GM12878 (cell line): ENCODE results near the gene SET. TPM values are rescaled to one million over a fixed set of nuclear protein-coding genes. Genes with fewer than 3 reads are reported as not detected.

Experiments
- polyA plus RNA-seq, 11 experiments: library from polyadenylated mRNA; depleted of rRNA in 4 of 11; unstranded in 6 of 11; stranded (reverse) in 5 of 11; fragments of >200 nt; fragmentation: Nextera tagmentation in 4 of 11; fragmentation: Illumina TruSeq in 1 of 11; extraction: Ambion mirVana in 4 of 11; extraction: Trizol in 1 of 11; gene quantifications; 1 replicate in 1 of 11; 2 replicates in 10 of 11; pipeline versions ENCODE4 v1.2.1 to v1.2.3, GENCODE V29; 2011 to 2016; ENCODE audit warnings: inconsistent platforms in 2 of 11, missing spikeins in 2 of 11, low read depth in 1 of 11
- small RNA-seq: library from RNA; depleted of rRNA; stranded (forward); fragments of <200 nt; gene quantifications from one replicate; pipeline ENCODE3, GENCODE V24; 2014
- total RNA-seq, 4 experiments: library from RNA; depleted of rRNA in 3 of 4; stranded (reverse); fragments of >200 nt in 3 of 4; fragmentation: Illumina TruSeq in 1 of 4; extraction: Trizol in 1 of 4; gene quantifications; 2 replicates each; pipeline versions ENCODE4 v1.2.1 to v1.2.3, GENCODE V29; 2013 to 2021

SET gene
- total and polyA plus RNA-seq, 10 of the 15 experiments (the other 5 are each of a cell fraction or from before 2014, with no cell fraction given), result 284 to 706 (median 445) TPM

Small RNA genes within 50 kb of the gene (small RNA-seq; reads per million reads assigned to genes)
- gene RF00017 (not detected), gene RN7SL560P (not detected)

Other genes starting within 250 kb of the SET start
Only the 7 nearest of the 13 such genes appear.
- 117 and 149 TPM in 2 replicates for gene SPTAN1, start 136.6 kb upstream of the SET start, total RNA-seq (2014; rRNA removed)
- gene SPTAN1, start 136.6 kb upstream of the SET start, total RNA-seq (2014; rRNA removed; fragmentation: Illumina TruSeq; extraction: Trizol), result 72.8 and 76.4 TPM in 2 replicates
- gene SPTAN1, start 136.6 kb upstream of the SET start, total RNA-seq (2021), result 151 and 156 TPM in 2 replicates
- gene SPTAN1, start 136.6 kb upstream of the SET start, polyA plus RNA-seq (2011; rRNA removed), result 77.5 and 123 TPM in 2 replicates
- 52.9 and 70.9 TPM in 2 replicates for gene SPTAN1, start 136.6 kb upstream of the SET start, polyA plus RNA-seq (2014; fragmentation: Illumina TruSeq; extraction: Trizol)
- 10 to 100 TPM; 18.7 to 46.9 TPM for gene SPTAN1, start 136.6 kb upstream of the SET start, polyA plus RNA-seq (2014; fragmentation: Nextera tagmentation; extraction: Ambion mirVana)
- gene SPTAN1, start 136.6 kb upstream of the SET start, polyA plus RNA-seq (2014; rRNA removed), result 104 and 116 TPM in 2 replicates
- gene SPTAN1, start 136.6 kb upstream of the SET start, polyA plus RNA-seq (2016; fragmentation: Nextera tagmentation; extraction: Ambion mirVana), result 10 to 100 TPM; 65.0 to 66.1 TPM
- gene DYNC2I2, start 32.4 kb upstream of the SET start, total RNA-seq (2014; rRNA removed), result 91.1 and 109 TPM in 2 replicates
- gene DYNC2I2, start 32.4 kb upstream of the SET start, total RNA-seq (2014; rRNA removed; fragmentation: Illumina TruSeq; extraction: Trizol), result 18.4 and 19.7 TPM in 2 replicates
- 61.0 and 64.7 TPM in 2 replicates for gene DYNC2I2, start 32.4 kb upstream of the SET start, total RNA-seq (2021)
- 15.4 and 31.2 TPM in 2 replicates for gene DYNC2I2, start 32.4 kb upstream of the SET start, polyA plus RNA-seq (2011; rRNA removed)
- gene DYNC2I2, start 32.4 kb upstream of the SET start, polyA plus RNA-seq (2014; fragmentation: Illumina TruSeq; extraction: Trizol), result 2.4 and 11.1 TPM in 2 replicates
- gene DYNC2I2, start 32.4 kb upstream of the SET start, polyA plus RNA-seq (2014; fragmentation: Nextera tagmentation; extraction: Ambion mirVana), result 1 to 10 TPM in 1 of 2 experiments, under 1 TPM in 1; 0.89 to 2.3 TPM
- gene DYNC2I2, start 32.4 kb upstream of the SET start, polyA plus RNA-seq (2014; rRNA removed), result 84.1 and 95.5 TPM in 2 replicates
- gene DYNC2I2, start 32.4 kb upstream of the SET start, polyA plus RNA-seq (2016; fragmentation: Nextera tagmentation; extraction: Ambion mirVana), result 100 to 1,000 TPM in 1 of 2 experiments, 10 to 100 TPM in 1; 88.0 to 118 TPM
- gene PKN3, start 13.3 kb downstream of the SET start, total RNA-seq (2014; rRNA removed), result 5.1 and 6.3 TPM in 2 replicates
- 3.3 and 3.9 TPM in 2 replicates for gene PKN3, start 13.3 kb downstream of the SET start, total RNA-seq (2014; rRNA removed; fragmentation: Illumina TruSeq; extraction: Trizol)
- gene PKN3, start 13.3 kb downstream of the SET start, total RNA-seq (2021), result 7.6 and 8.2 TPM in 2 replicates
- 2.5 and 3.6 TPM in 2 replicates for gene PKN3, start 13.3 kb downstream of the SET start, polyA plus RNA-seq (2011; rRNA removed)
- 2.1 and 3.1 TPM in 2 replicates for gene PKN3, start 13.3 kb downstream of the SET start, polyA plus RNA-seq (2014; fragmentation: Illumina TruSeq; extraction: Trizol)
- gene PKN3, start 13.3 kb downstream of the SET start, polyA plus RNA-seq (2014; fragmentation: Nextera tagmentation; extraction: Ambion mirVana), result under 1 TPM; 0.35 to 0.47 TPM
- 11.0 and 11.7 TPM in 2 replicates for gene PKN3, start 13.3 kb downstream of the SET start, polyA plus RNA-seq (2014; rRNA removed)
- 1 to 10 TPM; 1.5 to 2.1 TPM for gene PKN3, start 13.3 kb downstream of the SET start, polyA plus RNA-seq (2016; fragmentation: Nextera tagmentation; extraction: Ambion mirVana)
- 99.0 and 112 TPM in 2 replicates for gene ZDHHC12, start 34.9 kb downstream of the SET start, total RNA-seq (2014; rRNA removed)
- gene ZDHHC12, start 34.9 kb downstream of the SET start, total RNA-seq (2014; rRNA removed; fragmentation: Illumina TruSeq; extraction: Trizol), result 20.5 and 24.8 TPM in 2 replicates
- gene ZDHHC12, start 34.9 kb downstream of the SET start, total RNA-seq (2021), result 67.2 and 75.1 TPM in 2 replicates
- gene ZDHHC12, start 34.9 kb downstream of the SET start, polyA plus RNA-seq (2011; rRNA removed), result 8.3 and 23.7 TPM in 2 replicates
- gene ZDHHC12, start 34.9 kb downstream of the SET start, polyA plus RNA-seq (2014; fragmentation: Illumina TruSeq; extraction: Trizol), result 1.5 and 13.9 TPM in 2 replicates
- gene ZDHHC12, start 34.9 kb downstream of the SET start, polyA plus RNA-seq (2014; fragmentation: Nextera tagmentation; extraction: Ambion mirVana), result 1 to 10 TPM in 1 of 2 experiments, under 1 TPM in 1; 0.95 to 9.9 TPM
- 106 and 139 TPM in 2 replicates for gene ZDHHC12, start 34.9 kb downstream of the SET start, polyA plus RNA-seq (2014; rRNA removed)
- 100 to 1,000 TPM; 129 to 146 TPM for gene ZDHHC12, start 34.9 kb downstream of the SET start, polyA plus RNA-seq (2016; fragmentation: Nextera tagmentation; extraction: Ambion mirVana)
- 8.9 and 11.2 TPM in 2 replicates for gene ZER1, start 82.7 kb downstream of the SET start, total RNA-seq (2014; rRNA removed)
- gene ZER1, start 82.7 kb downstream of the SET start, total RNA-seq (2014; rRNA removed; fragmentation: Illumina TruSeq; extraction: Trizol), result 3.6 and 3.8 TPM in 2 replicates
- 14.0 and 14.7 TPM in 2 replicates for gene ZER1, start 82.7 kb downstream of the SET start, total RNA-seq (2021)
- gene ZER1, start 82.7 kb downstream of the SET start, polyA plus RNA-seq (2011; rRNA removed), result 6.7 and 16.9 TPM in 2 replicates
- 2.2 and 5.8 TPM in 2 replicates for gene ZER1, start 82.7 kb downstream of the SET start, polyA plus RNA-seq (2014; fragmentation: Illumina TruSeq; extraction: Trizol)
- under 1 TPM; 0.32 to 0.47 TPM for gene ZER1, start 82.7 kb downstream of the SET start, polyA plus RNA-seq (2014; fragmentation: Nextera tagmentation; extraction: Ambion mirVana)
- 14.5 and 14.7 TPM in 2 replicates for gene ZER1, start 82.7 kb downstream of the SET start, polyA plus RNA-seq (2014; rRNA removed)
- 1 to 10 TPM; 7.4 to 8.4 TPM for gene ZER1, start 82.7 kb downstream of the SET start, polyA plus RNA-seq (2016; fragmentation: Nextera tagmentation; extraction: Ambion mirVana)
- 9.2 and 10.8 TPM in 2 replicates for gene TBC1D13, start 98.0 kb downstream of the SET start, total RNA-seq (2014; rRNA removed)
- gene TBC1D13, start 98.0 kb downstream of the SET start, total RNA-seq (2014; rRNA removed; fragmentation: Illumina TruSeq; extraction: Trizol), result 6.3 and 7.1 TPM in 2 replicates
- gene TBC1D13, start 98.0 kb downstream of the SET start, total RNA-seq (2021), result 18.7 and 20.5 TPM in 2 replicates
- gene TBC1D13, start 98.0 kb downstream of the SET start, polyA plus RNA-seq (2011; rRNA removed), result 9.5 and 21.2 TPM in 2 replicates
- gene TBC1D13, start 98.0 kb downstream of the SET start, polyA plus RNA-seq (2014; fragmentation: Illumina TruSeq; extraction: Trizol), result 16.3 and 22.1 TPM in 2 replicates
- gene TBC1D13, start 98.0 kb downstream of the SET start, polyA plus RNA-seq (2014; fragmentation: Nextera tagmentation; extraction: Ambion mirVana), result 1 to 10 TPM; 3.0 to 3.1 TPM
- 16.7 and 19.1 TPM in 2 replicates for gene TBC1D13, start 98.0 kb downstream of the SET start, polyA plus RNA-seq (2014; rRNA removed)
- 10 to 100 TPM; 22.2 to 23.1 TPM for gene TBC1D13, start 98.0 kb downstream of the SET start, polyA plus RNA-seq (2016; fragmentation: Nextera tagmentation; extraction: Ambion mirVana)
- gene ENDOG, start 129.3 kb downstream of the SET start, total RNA-seq (2014; rRNA removed), result 22.1 and 29.2 TPM in 2 replicates
- gene ENDOG, start 129.3 kb downstream of the SET start, total RNA-seq (2014; rRNA removed; fragmentation: Illumina TruSeq; extraction: Trizol), result 4.8 and 5.8 TPM in 2 replicates
- 28.1 and 28.2 TPM in 2 replicates for gene ENDOG, start 129.3 kb downstream of the SET start, total RNA-seq (2021)
- 6.6 and 12.2 TPM in 2 replicates for gene ENDOG, start 129.3 kb downstream of the SET start, polyA plus RNA-seq (2011; rRNA removed)
- 1.0 and 3.2 TPM in 2 replicates for gene ENDOG, start 129.3 kb downstream of the SET start, polyA plus RNA-seq (2014; fragmentation: Illumina TruSeq; extraction: Trizol)
- gene ENDOG, start 129.3 kb downstream of the SET start, polyA plus RNA-seq (2014; fragmentation: Nextera tagmentation; extraction: Ambion mirVana), result 1 to 10 TPM in 1 of 2 experiments, under 1 TPM in 1; 0.84 to 1.8 TPM
- gene ENDOG, start 129.3 kb downstream of the SET start, polyA plus RNA-seq (2014; rRNA removed), result 24.9 and 31.4 TPM in 2 replicates
- 10 to 100 TPM in 1 of 2 experiments, under 1 TPM in 1; 0.92 to 19.3 TPM for gene ENDOG, start 129.3 kb downstream of the SET start, polyA plus RNA-seq (2016; fragmentation: Nextera tagmentation; extraction: Ambion mirVana)